Brain pericyte (primary cell): Measurements from ENCODE around the gene TMEM150A.
"Not testable (repeated sequence)": the region's sequence is repeated elsewhere in the genome, so short reads cannot be mapped to it uniquely, and the experiment has no call there.

ENCODE experiments used
- DNase-seq: peaks from one replicate; pipeline ENCODE4 v3.0.0-alpha.2; 2012; ENCODE audit warnings: low read depth, low spot score

Gene TMEM150A

GRCh38 chr2:85593023-85593422 is 9.5 kb downstream of the TMEM150A start:
- DNase-seq, result no peak

- not testable (repeated sequence) for DNase-seq
Measured at GRCh38 chr2:85592299-85592698, 10.2 kb downstream of the TMEM150A start.

- DNase-seq, result no peak
Measured at GRCh38 chr2:85591563-85591962, 10.9 kb downstream of the TMEM150A start.

GRCh38 chr2:85590950-85591349 is 11.5 kb downstream of the TMEM150A start:
- DNase-seq, result no peak

- DNase-seq, result peak; percentile 100
Measured at GRCh38 chr2:85589982-85590791, 12.3 kb downstream of the TMEM150A start.

- DNase-seq, result no peak
Measured at GRCh38 chr2:85589181-85589580, 13.3 kb downstream of the TMEM150A start.

- DNase-seq, result no peak
Measured at GRCh38 chr2:85588645-85589044, 13.9 kb downstream of the TMEM150A start.

- DNase-seq, result no peak
Measured at GRCh38 chr2:85588236-85588635, 14.3 kb downstream of the TMEM150A start.

- no peak for DNase-seq
Measured at GRCh38 chr2:85585781-85586105, 16.8 kb downstream of the TMEM150A start.

- no peak for DNase-seq
Measured at GRCh38 chr2:85584857-85585780, 17.4 kb downstream of the TMEM150A start.

- DNase-seq, result no peak
Measured at GRCh38 chr2:85584354-85584856, 18.1 kb downstream of the TMEM150A start, which contains the start of gene VAMP5. Gene VAMP5, plus strand, starts transcription at chr2:85584431. Its CDS starts 60 bp downstream, at chr2:85584491.

GRCh38 chr2:85583667-85584353 is 18.7 kb downstream of the TMEM150A start:
- DNase-seq, result no peak

GRCh38 chr2:85582492-85582891 is 20.0 kb downstream of the TMEM150A start:
- no peak for DNase-seq

- DNase-seq, result no peak
Measured at GRCh38 chr2:85580206-85580605, 22.3 kb downstream of the TMEM150A start.

- DNase-seq, result peak; percentile 80
Measured at GRCh38 chr2:85579266-85579935, 23.1 kb downstream of the TMEM150A start.

- DNase-seq, result no peak
Measured at GRCh38 chr2:85578243-85579180, 24.0 kb downstream of the TMEM150A start.

- no peak for DNase-seq
Measured at GRCh38 chr2:85577386-85578242, 24.9 kb downstream of the TMEM150A start, which contains the start of gene VAMP8. Gene VAMP8, plus strand, starts transcription at chr2:85577586. Its CDS starts 61 bp downstream, at chr2:85577647.

- no peak for DNase-seq
Measured at GRCh38 chr2:85577063-85577385, 25.5 kb downstream of the TMEM150A start.

- no peak for DNase-seq
Measured at GRCh38 chr2:85575739-85576138, 26.8 kb downstream of the TMEM150A start.
